HepG2 (cell line): ENCODE data around the gene AHRR. TPM values are rescaled to one million over a fixed set of nuclear protein-coding genes. Genes with fewer than 3 reads are reported as not detected.

Experiments
- HNRNPK ChIP-seq: fragments of 200-400 bp; formaldehyde crosslinking; IDR thresholded peaks from 2 replicates; pipeline ENCODE4 v1.6.1; 2018; ENCODE audit warnings: low read length, low read depth, moderate library complexity, mild to moderate bottlenecking; ENCODE audit not compliant: poor library complexity, severe bottlenecking
- NRL ChIP-seq: sonication (generic); formaldehyde crosslinking; IDR thresholded peaks from 2 replicates; pipeline ENCODE4 v1.5.0; 2020; ENCODE audit warnings: missing genetic modification reagents, mild to moderate bottlenecking, moderate library complexity, borderline replicate concordance
- POLR2A ChIP-seq, 2 experiments: IDR thresholded peaks; 2 replicates each; pipeline ENCODE4 v1.6.1; 2011; ENCODE audit warnings: low read depth in 2 of 2, low read length in 2 of 2, mild to moderate bottlenecking in 1 of 2, moderate library complexity in 1 of 2; ENCODE audit not compliant: insufficient read depth in 1 of 2
- REL ChIP-seq: sonication (generic); formaldehyde crosslinking; conservative IDR thresholded peaks from 2 replicates; pipeline ENCODE4 v1.8.0; 2022; ENCODE audit warnings: mild to moderate bottlenecking, missing genetic modification reagents, moderate library complexity
- RFX1 ChIP-seq: fragments of 450-650 bp; IDR thresholded peaks from 2 replicates; pipeline ENCODE4 v1.6.1; 2017
- RFX5 ChIP-seq: IDR thresholded peaks from 2 replicates; pipeline ENCODE4 v1.6.1; 2011; ENCODE audit warnings: low read depth, low read length, improper control_type of control experiment
- polyA plus RNA-seq, 8 experiments: library from polyadenylated mRNA; depleted of rRNA in 3 of 8; stranded (reverse) in 7 of 8; unstranded in 1 of 8; fragments of >200 nt; fragmentation: Illumina TruSeq in 4 of 8; extraction: Trizol in 4 of 8; gene quantifications; 2 replicates each; pipeline versions ENCODE4 v1.2.1 to v1.2.3, GENCODE V29; 2011 to 2016; ENCODE audit warnings: low read depth in 4 of 8, missing spikeins in 1 of 8, mixed read lengths in 1 of 8; ENCODE audit not compliant: insufficient read depth in 1 of 8
- total RNA-seq, 5 experiments: library from RNA; depleted of rRNA; stranded (reverse); fragments of >200 nt; fragmentation: Illumina TruSeq; extraction: Trizol; gene quantifications; 2 replicates each; pipeline ENCODE4 v1.2.3, GENCODE V29; 2016; ENCODE audit warnings: low read depth in 1 of 5
- TF ChIP-seq, protein P1 (sequence below): sonication (generic); formaldehyde crosslinking; IDR thresholded peaks from 2 replicates; pipeline ENCODE4 v1.4.0; 2020; ENCODE audit warnings: missing genetic modification reagents
- TF ChIP-seq, protein P2 (sequence below): sonication (generic); formaldehyde crosslinking; IDR thresholded peaks from 2 replicates; pipeline ENCODE4 v1.5.0; 2020; ENCODE audit warnings: mild to moderate bottlenecking, missing genetic modification reagents
- TF ChIP-seq, protein P3 (sequence below): IDR thresholded peaks from 2 replicates; pipeline ENCODE4 v1.6.1; 2016; ENCODE audit warnings: mild to moderate bottlenecking

Gene AHRR
- total and polyA plus RNA-seq, 2 of the 13 experiments (the other 11 are each of a cell fraction or from before 2014, with no cell fraction given), result 0.28 to 0.35 TPM

DNA sequence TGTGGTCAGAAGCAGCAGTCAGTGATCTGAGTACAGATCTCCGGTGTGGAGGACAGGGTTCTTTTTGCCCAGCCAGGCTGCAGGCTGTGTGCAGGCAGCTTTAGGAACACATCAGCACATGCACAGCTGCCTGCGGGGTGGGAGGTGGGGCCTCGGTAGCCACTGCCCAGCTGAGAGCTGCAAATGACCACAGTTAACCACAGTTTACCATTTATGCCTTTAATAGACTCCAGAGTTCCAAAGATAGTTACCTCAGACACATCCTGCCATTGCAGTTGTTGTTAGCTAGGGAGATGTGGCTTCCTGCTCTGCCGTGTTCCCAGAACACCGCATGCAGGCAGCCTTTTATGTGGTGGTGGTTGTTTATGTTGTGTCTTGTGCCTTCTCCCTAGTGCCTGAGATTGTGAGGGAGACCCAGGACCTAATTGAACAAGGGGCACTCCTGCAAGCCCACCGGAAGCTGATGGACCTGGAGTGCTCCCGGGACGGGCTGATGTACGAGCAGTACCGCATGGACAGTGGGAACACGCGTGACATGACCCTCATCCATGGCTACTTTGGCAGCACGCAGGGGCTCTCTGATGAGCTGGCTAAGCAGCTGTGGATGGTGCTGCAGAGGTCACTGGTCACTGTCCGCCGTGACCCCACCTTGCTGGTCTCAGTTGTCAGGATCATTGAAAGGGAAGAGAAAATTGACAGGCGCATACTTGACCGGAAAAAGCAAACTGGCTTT, 131.6 kb downstream of the AHRR start (continued):
- TF ChIP-seq, protein P1, sequence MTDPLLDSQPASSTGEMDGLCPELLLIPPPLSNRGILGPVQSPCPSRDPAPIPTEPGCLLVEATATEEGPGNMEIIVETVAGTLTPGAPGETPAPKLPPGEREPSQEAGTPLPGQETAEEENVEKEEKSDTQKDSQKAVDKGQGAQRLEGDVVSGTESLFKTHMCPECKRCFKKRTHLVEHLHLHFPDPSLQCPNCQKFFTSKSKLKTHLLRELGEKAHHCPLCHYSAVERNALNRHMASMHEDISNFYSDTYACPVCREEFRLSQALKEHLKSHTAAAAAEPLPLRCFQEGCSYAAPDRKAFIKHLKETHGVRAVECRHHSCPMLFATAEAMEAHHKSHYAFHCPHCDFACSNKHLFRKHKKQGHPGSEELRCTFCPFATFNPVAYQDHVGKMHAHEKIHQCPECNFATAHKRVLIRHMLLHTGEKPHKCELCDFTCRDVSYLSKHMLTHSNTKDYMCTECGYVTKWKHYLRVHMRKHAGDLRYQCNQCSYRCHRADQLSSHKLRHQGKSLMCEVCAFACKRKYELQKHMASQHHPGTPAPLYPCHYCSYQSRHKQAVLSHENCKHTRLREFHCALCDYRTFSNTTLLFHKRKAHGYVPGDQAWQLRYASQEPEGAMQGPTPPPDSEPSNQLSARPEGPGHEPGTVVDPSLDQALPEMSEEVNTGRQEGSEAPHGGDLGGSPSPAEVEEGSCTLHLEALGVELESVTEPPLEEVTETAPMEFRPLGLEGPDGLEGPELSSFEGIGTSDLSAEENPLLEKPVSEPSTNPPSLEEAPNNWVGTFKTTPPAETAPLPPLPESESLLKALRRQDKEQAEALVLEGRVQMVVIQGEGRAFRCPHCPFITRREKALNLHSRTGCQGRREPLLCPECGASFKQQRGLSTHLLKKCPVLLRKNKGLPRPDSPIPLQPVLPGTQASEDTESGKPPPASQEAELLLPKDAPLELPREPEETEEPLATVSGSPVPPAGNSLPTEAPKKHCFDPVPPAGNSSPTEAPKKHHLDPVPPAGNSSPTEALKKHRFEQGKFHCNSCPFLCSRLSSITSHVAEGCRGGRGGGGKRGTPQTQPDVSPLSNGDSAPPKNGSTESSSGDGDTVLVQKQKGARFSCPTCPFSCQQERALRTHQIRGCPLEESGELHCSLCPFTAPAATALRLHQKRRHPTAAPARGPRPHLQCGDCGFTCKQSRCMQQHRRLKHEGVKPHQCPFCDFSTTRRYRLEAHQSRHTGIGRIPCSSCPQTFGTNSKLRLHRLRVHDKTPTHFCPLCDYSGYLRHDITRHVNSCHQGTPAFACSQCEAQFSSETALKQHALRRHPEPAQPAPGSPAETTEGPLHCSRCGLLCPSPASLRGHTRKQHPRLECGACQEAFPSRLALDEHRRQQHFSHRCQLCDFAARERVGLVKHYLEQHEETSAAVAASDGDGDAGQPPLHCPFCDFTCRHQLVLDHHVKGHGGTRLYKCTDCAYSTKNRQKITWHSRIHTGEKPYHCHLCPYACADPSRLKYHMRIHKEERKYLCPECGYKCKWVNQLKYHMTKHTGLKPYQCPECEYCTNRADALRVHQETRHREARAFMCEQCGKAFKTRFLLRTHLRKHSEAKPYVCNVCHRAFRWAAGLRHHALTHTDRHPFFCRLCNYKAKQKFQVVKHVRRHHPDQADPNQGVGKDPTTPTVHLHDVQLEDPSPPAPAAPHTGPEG (CRISPR knock-in tag), result no peak
- no peak for TF ChIP-seq NRL
- no peak for TF ChIP-seq REL (CRISPR knock-in tag)
- TF ChIP-seq, protein P2, sequence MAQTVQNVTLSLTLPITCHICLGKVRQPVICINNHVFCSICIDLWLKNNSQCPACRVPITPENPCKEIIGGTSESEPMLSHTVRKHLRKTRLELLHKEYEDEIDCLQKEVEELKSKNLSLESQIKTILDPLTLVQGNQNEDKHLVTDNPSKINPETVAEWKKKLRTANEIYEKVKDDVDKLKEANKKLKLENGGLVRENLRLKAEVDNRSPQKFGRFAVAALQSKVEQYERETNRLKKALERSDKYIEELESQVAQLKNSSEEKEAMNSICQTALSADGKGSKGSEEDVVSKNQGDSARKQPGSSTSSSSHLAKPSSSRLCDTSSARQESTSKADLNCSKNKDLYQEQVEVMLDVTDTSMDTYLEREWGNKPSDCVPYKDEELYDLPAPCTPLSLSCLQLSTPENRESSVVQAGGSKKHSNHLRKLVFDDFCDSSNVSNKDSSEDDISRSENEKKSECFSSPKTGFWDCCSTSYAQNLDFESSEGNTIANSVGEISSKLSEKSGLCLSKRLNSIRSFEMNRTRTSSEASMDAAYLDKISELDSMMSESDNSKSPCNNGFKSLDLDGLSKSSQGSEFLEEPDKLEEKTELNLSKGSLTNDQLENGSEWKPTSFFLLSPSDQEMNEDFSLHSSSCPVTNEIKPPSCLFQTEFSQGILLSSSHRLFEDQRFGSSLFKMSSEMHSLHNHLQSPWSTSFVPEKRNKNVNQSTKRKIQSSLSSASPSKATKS (CRISPR knock-in tag), result no peak
- no peak for TF ChIP-seq RFX5
- no peak for TF ChIP-seq POLR2A (IDR thresholded peaks at IDR 0.05; ENCODE audit: insufficient read depth in 1 of 2, low read depth in 2 of 2, low read length in 2 of 2)
- TF ChIP-seq, protein P3, sequence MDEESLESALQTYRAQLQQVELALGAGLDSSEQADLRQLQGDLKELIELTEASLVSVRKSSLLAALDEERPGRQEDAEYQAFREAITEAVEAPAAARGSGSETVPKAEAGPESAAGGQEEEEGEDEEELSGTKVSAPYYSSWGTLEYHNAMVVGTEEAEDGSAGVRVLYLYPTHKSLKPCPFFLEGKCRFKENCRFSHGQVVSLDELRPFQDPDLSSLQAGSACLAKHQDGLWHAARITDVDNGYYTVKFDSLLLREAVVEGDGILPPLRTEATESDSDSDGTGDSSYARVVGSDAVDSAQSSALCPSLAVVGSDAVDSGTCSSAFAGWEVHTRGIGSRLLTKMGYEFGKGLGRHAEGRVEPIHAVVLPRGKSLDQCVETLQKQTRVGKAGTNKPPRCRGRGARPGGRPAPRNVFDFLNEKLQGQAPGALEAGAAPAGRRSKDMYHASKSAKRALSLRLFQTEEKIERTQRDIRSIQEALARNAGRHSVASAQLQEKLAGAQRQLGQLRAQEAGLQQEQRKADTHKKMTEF (CRISPR knock-in tag), result no peak
- no peak for TF ChIP-seq RFX1
- TF ChIP-seq HNRNPK, result no peak
